B cell (primary cell): Measurements from ENCODE around the gene CIB1. TPM values are rescaled to one million over a fixed set of nuclear protein-coding genes. Genes with fewer than 3 reads are reported as not detected.

Experiments used
- ATAC-seq: fragments of 200-7000 bp; cut with Tn5 transposase; one replicate; pipeline ENCODE4 v1.10.0; 2021; ENCODE audit warnings: low read depth, mild to moderate bottlenecking, moderate number of reproducible peaks, moderate library complexity
- CTCF ChIA-PET: fragments of 350-600 bp; sonication (Branson Sonifier 250); formaldehyde crosslinking; loops from one replicate; lab custom pipeline; 2021; ENCODE audit warnings: antibody characterized with exemption, inconsistent platforms; lab: Charles Lee
- POLR2A ChIA-PET: fragments of 350-600 bp; sonication (Branson Sonifier 250); formaldehyde crosslinking; loops from one replicate; lab custom pipeline; 2021; ENCODE audit warnings: antibody characterized with exemption; lab: Charles Lee
- DNase-seq: peaks from one replicate; pipeline ENCODE4 v3.0.0; 2013
- H2AFZ ChIP-seq: 2 replicates; pipeline ENCODE4 v1.6.1; 2012; ENCODE audit warnings: mild to moderate bottlenecking, low read depth, low read length; ENCODE audit not compliant: insufficient read depth, poor library complexity, severe bottlenecking
- H3K27ac ChIP-seq, 2 donors: 1 replicate in 1 of 2; 2 replicates in 1 of 2; pipeline ENCODE4 v1.5.1; 2012 to 2013; ENCODE audit warnings: low read length in 2 of 2, mild to moderate bottlenecking in 2 of 2, moderate library complexity in 1 of 2
- H3K27me3 ChIP-seq, 4 experiments: fragments of 200-600 bp in 1 of 4; sonication (generic) in 1 of 4; replicated peaks in 1 of 4; 1 replicate in 2 of 4; 2 replicates in 2 of 4; pipeline versions ENCODE4 v1.6.1 to v1.7.0; 2013 to 2016; ENCODE audit warnings: low read length in 3 of 4, mild to moderate bottlenecking in 2 of 4, mixed read lengths in 1 of 4, moderate library complexity in 1 of 4; ENCODE audit not compliant: insufficient read depth in 4 of 4, control insufficient read depth in 3 of 4; ENCODE audit errors: control extremely low read depth in 1 of 4
- H3K36me3 ChIP-seq, 2 experiments: replicated peaks in 1 of 2; 1 replicate in 1 of 2; 2 replicates in 1 of 2; pipeline versions ENCODE4 v1.6.1 to v1.7.1; 2013; ENCODE audit warnings: low read length in 1 of 2; ENCODE audit not compliant: insufficient read depth in 2 of 2, control insufficient read depth in 1 of 2; ENCODE audit errors: control extremely low read depth in 1 of 2, extremely low read depth in 1 of 2
- H3K4me1 ChIP-seq, 2 donors: fragments of 200-600 bp in 1 of 2; sonication (generic) in 1 of 2; 1 replicate in 1 of 2; 2 replicates in 1 of 2; pipeline versions ENCODE4 v1.5.1 to v1.6.1; 2013 to 2017; ENCODE audit warnings: low read length in 2 of 2; ENCODE audit not compliant: control insufficient read depth in 2 of 2, insufficient read depth in 2 of 2
- H3K4me2 ChIP-seq: replicated peaks from 2 replicates; pipeline ENCODE3; 2012; ENCODE audit warnings: mild to moderate bottlenecking, low read depth, low read length; ENCODE audit not compliant: poor library complexity, severe bottlenecking
- H3K4me3 ChIP-seq, 5 experiments: fragments of 200-600 bp in 1 of 5; sonication (generic) in 1 of 5; 1 replicate in 3 of 5; 2 replicates in 2 of 5; pipeline versions ENCODE4 v1.5.1 to v1.7.0; 2011 to 2016; ENCODE audit warnings: low read length in 4 of 5, mild to moderate bottlenecking in 4 of 5, low read depth in 2 of 5, control low read depth in 1 of 5, moderate library complexity in 1 of 5; ENCODE audit not compliant: insufficient read depth in 1 of 5; ENCODE audit errors: control extremely low read depth in 1 of 5, extremely low read depth in 1 of 5
- H3K79me2 ChIP-seq: fragments of 200-600 bp; sonication (generic); one replicate; pipeline ENCODE4 v1.6.0; 2016; ENCODE audit warnings: low read length; ENCODE audit not compliant: control insufficient read depth, insufficient read depth
- H3K9ac ChIP-seq: fragments of 200-600 bp; sonication (generic); 2 replicates; pipeline ENCODE4 v1.6.1; 2017; ENCODE audit warnings: mild to moderate bottlenecking, low read length, moderate library complexity
- H3K9me3 ChIP-seq, 3 donors: one replicate each; pipeline versions ENCODE4 v1.6.1 to v1.7.1; 2013; ENCODE audit warnings: low read length in 2 of 3; ENCODE audit not compliant: control insufficient read depth in 2 of 3, insufficient read depth in 1 of 3; ENCODE audit errors: control extremely low read depth in 1 of 3
- H4K20me1 ChIP-seq: 2 replicates; pipeline ENCODE4 v1.6.0; 2012; ENCODE audit warnings: mild to moderate bottlenecking, low read length; ENCODE audit not compliant: insufficient read depth, control insufficient read depth, poor library complexity, severe bottlenecking
- H3K27ac Mint-ChIP-seq: one replicate; pipeline ENCODE4 v1.8.0; 2021; ENCODE audit warnings: mixed read lengths
- H3K27me3 Mint-ChIP-seq: one replicate; pipeline ENCODE4 v1.8.0; 2021; ENCODE audit warnings: mixed read lengths
- H3K4me1 Mint-ChIP-seq: one replicate; pipeline ENCODE4 v1.8.0; 2021; ENCODE audit warnings: mixed read lengths
- H3K4me3 Mint-ChIP-seq: one replicate; pipeline ENCODE4 v1.8.0; 2021; ENCODE audit warnings: mixed read lengths
- H3K9me3 Mint-ChIP-seq: one replicate; pipeline ENCODE4 v1.8.0; 2022; ENCODE audit warnings: mixed read lengths; ENCODE audit not compliant: insufficient read depth
- CTCF ChIP-seq: fragments of 200-600 bp; IDR thresholded peaks from one replicate; pipeline ENCODE4 v1.8.0; 2022; ENCODE audit warnings: antibody characterized with exemption, mild to moderate bottlenecking
- EZH2 ChIP-seq: IDR thresholded peaks from 2 replicates; pipeline ENCODE4 v1.6.1; 2012; ENCODE audit warnings: borderline replicate concordance, low read depth, mild to moderate bottlenecking, moderate library complexity, low read length; ENCODE audit not compliant: insufficient read depth, poor library complexity, severe bottlenecking
- WGBS: methylation state at CpG from one replicate; pipeline ENCODE4 v1.1.5; 2013; ENCODE audit warnings: missing lambda C conversion rate; ENCODE audit not compliant: insufficient coverage; 5-methylcytosine and 5-hydroxymethylcytosine counted together
- intact Hi-C: fragments of 100-400 bp; cut with micrococcal nuclease; formaldehyde crosslinking; loops from one replicate; pipeline ENCODE4 v1.10.0; 2022
- polyA plus RNA-seq: library from polyadenylated mRNA; depleted of rRNA; stranded (reverse); fragments of >200 nt; gene quantifications from 2 replicates; pipeline ENCODE4 v1.2.3, GENCODE V29; 2012
- total RNA-seq, 2 donors: library from RNA; stranded (reverse); fragments of 120-200 nt in 1 of 2; gene quantifications; 1 replicate in 1 of 2; 2 replicates in 1 of 2; pipeline versions ENCODE4 v1.2.3 to v1.2.4, GENCODE V29; 2013 to 2022

The CIB1 gene
- total and polyA plus RNA-seq, 2 donors (not counting 1 experiment from before 2014, with no cell fraction given): 153 to 157 TPM

- no peak overlapping the region for H3K9ac ChIP-seq
- H3K4me3 Mint-ChIP-seq: peak overlapping the region; percentile 59
- intact Hi-C loops: loop anchor here (5.0 kb wide), 1 partner anchor 738 kb away; the partner anchor contains the start of gene HDDC3
Observed at GRCh38 chr15:90194655-90195054, 39.1 kb downstream of the CIB1 start.

More at GRCh38 chr15:90194655-90195054, 39.1 kb downstream of the CIB1 start:
- Mint-ChIP-seq H3K9me3 (no peaks in the 10 kb centered on the region), H3K27me3 (no peaks in the 10 kb centered on the region), H3K27ac (peak overlapping the region; percentile 97), H3K4me1 (peaks cover 81% of the 10 kb centered on the region)
- ChIA-PET POLR2A (interaction anchor here (1.0 to 6.2 kb wide), 2 partner anchors 21 to 33 kb away, joined by 3 to 163 read pairs; no protein-coding TSS in a partner anchor), CTCF (interaction anchor here (0.9 to 12.1 kb wide), 4 partner anchors 9 to 32 kb away, joined by 3 to 274 read pairs (median 4); no protein-coding TSS in a partner anchor)
- no peak for ATAC-seq
- no peak for DNase-seq
- Histone ChIP-seq H3K9me3 (no peaks in the 10 kb centered on the region), H3K79me2 (peaks cover 68% of the 10 kb centered on the region), H3K4me1 (peaks cover 70 to 85% of the 10 kb centered on the region in 2 donors), H3K4me2 (peak overlapping the region; percentile 83), H2AFZ (no peak overlapping the region), H3K36me3 (peaks cover 0 to 14% of the 10 kb centered on the region in 2 experiments), H3K4me3 (peak overlapping the region in 1 of 5 experiments; percentile 8), H3K27ac (peak overlapping the region; percentile 44 to 91), H3K27me3 (no peaks in the 10 kb centered on the region), H4K20me1 (no peaks in the 10 kb centered on the region)
- TF ChIP-seq EZH2 (no peak), CTCF (no peak)
- no CpG with 5 or more reads among the region's 2 CpGs for WGBS
